Endothelial cell of umbilical vein (primary cell): Measurements from ENCODE around the gene C6orf89. TPM values are rescaled to one million over a fixed set of nuclear protein-coding genes. Genes with fewer than 3 reads are reported as not detected.

ENCODE experiments used
- BruUV-seq: library from RNA; stranded (reverse); fragments of 400-500 nt; replicated peaks from 2 replicates; lab custom pipeline; 2021; lab: Mats Ljungman, UMichigan
- CTCF ChIA-PET: fragments of 300-600, 350-600 bp; sonication (Branson Sonifier 250); formaldehyde crosslinking; loops from one replicate; lab custom pipeline; 2021; ENCODE audit warnings: antibody characterized with exemption, inconsistent platforms; lab: Charles Lee
- POLR2A ChIA-PET: fragments of 300-600, 350-600 bp; sonication (Branson Sonifier 250); formaldehyde crosslinking; loops from one replicate; lab custom pipeline; 2021; ENCODE audit warnings: antibody characterized with exemption, inconsistent platforms; lab: Charles Lee
- DNase-seq: peaks from one replicate; pipeline ENCODE4 v3.0.0-alpha.2; 2011; ENCODE audit warnings: low read depth, low spot score
- FAIRE-seq: peaks from 2 replicates; lab custom pipeline; 2011; peaks lifted over from hg19 to GRCh38; lab: Jason Lieb, UNC
- H2AFZ ChIP-seq: 2 replicates; pipeline ENCODE4 v1.6.0; 2012; ENCODE audit warnings: low read depth, low read length, control low read depth, inconsistent platforms
- H3K27ac ChIP-seq: 2 replicates; pipeline ENCODE4 v1.5.1; 2011; ENCODE audit warnings: low read depth, mild to moderate bottlenecking, control low read depth, low read length, moderate library complexity; ENCODE audit not compliant: insufficient read depth
- H3K27me3 ChIP-seq, 2 experiments: 2 replicates each; pipeline versions ENCODE4 v1.6.0 to v1.6.1; 2011; ENCODE audit warnings: low read length in 2 of 2, mixed read lengths in 1 of 2; ENCODE audit not compliant: control insufficient read depth in 2 of 2, insufficient read depth in 2 of 2
- H3K36me3 ChIP-seq, 2 experiments: 2 replicates in 1 of 2; 3 replicates in 1 of 2; pipeline ENCODE4 v1.5.1; 2011; ENCODE audit warnings: low read length in 2 of 2, mild to moderate bottlenecking in 1 of 2, moderate library complexity in 1 of 2; ENCODE audit not compliant: control insufficient read depth in 2 of 2, insufficient read depth in 2 of 2; ENCODE audit errors: extremely low read depth in 1 of 2
- H3K4me1 ChIP-seq: 3 replicates; pipeline ENCODE4 v1.5.1; 2011; ENCODE audit warnings: mild to moderate bottlenecking, low read length; ENCODE audit not compliant: control insufficient read depth, insufficient read depth; ENCODE audit errors: extremely low read depth
- H3K4me2 ChIP-seq: 2 replicates; pipeline ENCODE4 v1.6.1; 2011; ENCODE audit warnings: low read length, control low read depth, mixed read lengths; ENCODE audit not compliant: insufficient read depth
- H3K4me3 ChIP-seq, 3 experiments: fragments of 200-600 bp in 1 of 3; sonication (generic), shearing (Covaris generic) in 1 of 3; replicated peaks in 1 of 3; 2 replicates each; pipeline ENCODE4 v1.5.1; 2011 to 2016; ENCODE audit warnings: control low read depth in 3 of 3, low read length in 3 of 3, mild to moderate bottlenecking in 2 of 3, inconsistent platforms in 1 of 3, low read depth in 1 of 3, moderate library complexity in 1 of 3; ENCODE audit not compliant: insufficient read depth in 1 of 3
- H3K79me2 ChIP-seq: 2 replicates; pipeline ENCODE4 v1.6.0; 2012; ENCODE audit warnings: low read length, inconsistent platforms; ENCODE audit not compliant: control insufficient read depth, insufficient read depth
- H3K9ac ChIP-seq: replicated peaks from 2 replicates; pipeline ENCODE3; 2011; ENCODE audit warnings: low read length, control low read depth; ENCODE audit not compliant: insufficient read depth; ENCODE audit errors: extremely low read depth
- H3K9me1 ChIP-seq: replicated peaks from 3 replicates; pipeline ENCODE4 v1.6.0; 2011; ENCODE audit warnings: mild to moderate bottlenecking, low read length; ENCODE audit not compliant: control insufficient read depth, insufficient read depth; ENCODE audit errors: extremely low read depth
- H3K9me3 ChIP-seq: replicated peaks from 2 replicates; pipeline ENCODE4 v1.5.1; 2012; ENCODE audit warnings: low read length, inconsistent platforms; ENCODE audit not compliant: control insufficient read depth, insufficient read depth
- H4K20me1 ChIP-seq: replicated peaks from 2 replicates; pipeline ENCODE3; 2011; ENCODE audit warnings: mild to moderate bottlenecking, low read length; ENCODE audit not compliant: control insufficient read depth, insufficient read depth; ENCODE audit errors: extremely low read depth
- EZH2 ChIP-seq: IDR thresholded peaks from 2 replicates; pipeline ENCODE4 v1.6.1; 2012; ENCODE audit warnings: borderline replicate concordance, low read depth, mild to moderate bottlenecking, moderate library complexity, low read length, inconsistent platforms; ENCODE audit not compliant: severe bottlenecking
- FOS ChIP-seq: IDR thresholded peaks from 2 replicates; pipeline ENCODE4 v1.6.1; 2011; ENCODE audit warnings: mild to moderate bottlenecking, low read length, moderate library complexity, borderline replicate concordance; ENCODE audit not compliant: insufficient read depth
- GATA2 ChIP-seq: IDR thresholded peaks from 2 replicates; pipeline ENCODE4 v1.7.0; 2011; ENCODE audit warnings: low read depth, mild to moderate bottlenecking, moderate library complexity, mixed read lengths, low read length; ENCODE audit not compliant: insufficient read length, insufficient read depth
- JUN ChIP-seq: IDR thresholded peaks from 2 replicates; pipeline ENCODE4 v1.6.1; 2011; ENCODE audit warnings: borderline replicate concordance, low read depth; ENCODE audit not compliant: insufficient read length, insufficient read depth
- MYC ChIP-seq: IDR thresholded peaks from one replicate; pipeline ENCODE4 v1.6.1; 2011; ENCODE audit warnings: mild to moderate bottlenecking, low read depth, low read length
- POLR2AphosphoS5 ChIP-seq: IDR thresholded peaks from 2 replicates; pipeline ENCODE4 v1.6.1; 2012; ENCODE audit warnings: low read depth, mild to moderate bottlenecking, control low read depth, low read length, moderate library complexity; ENCODE audit not compliant: insufficient read depth
- dilution Hi-C: fragments of 300-500 bp; cut with MboI; formaldehyde crosslinking; loops from one replicate; pipeline ENCODE4 v1.15.0; 2019; ENCODE audit warnings: low sequenced_read_pairs; ENCODE audit not compliant: extremely low pct_ligation_motif_present
- intact Hi-C: fragments of 100-400 bp; cut with micrococcal nuclease; formaldehyde crosslinking; loops from one replicate; pipeline ENCODE4 v1.10.0; 2022
- polyA plus RNA-seq, 4 experiments: library from polyadenylated mRNA; depleted of rRNA in 3 of 4; stranded (reverse) in 3 of 4; unstranded in 1 of 4; fragments of >200 nt; gene quantifications; 2 replicates each; pipeline versions ENCODE4 v1.2.1 to v1.2.3, GENCODE V29; 2011 to 2012; ENCODE audit warnings: missing spikeins in 1 of 4
- total RNA-seq: library from RNA; stranded (reverse); gene quantifications from 2 replicates; pipeline ENCODE4 v1.2.3, GENCODE V29; 2021
- TF ChIP-seq, protein P1 (sequence below): IDR thresholded peaks from 2 replicates; pipeline ENCODE4 v1.6.1; 2011; ENCODE audit not compliant: insufficient read depth, insufficient read length
- TF ChIP-seq, protein P2 (sequence below), 2 donors: IDR thresholded peaks; 1 replicate in 1 of 2; 2 replicates in 1 of 2; pipeline ENCODE4 v1.5.1; 2011; ENCODE audit warnings: low read length in 2 of 2, mild to moderate bottlenecking in 2 of 2, moderate library complexity in 2 of 2, control low read depth in 1 of 2, inconsistent platforms in 1 of 2, low read depth in 1 of 2; ENCODE audit not compliant: insufficient read depth in 1 of 2; ENCODE audit errors: extremely low read depth in 1 of 2

C6orf89 gene
- total and polyA plus RNA-seq, 2 donors (not counting 3 experiments of a cell fraction or from before 2014, with no cell fraction given) = 18.2 to 34.0 TPM

DNA sequence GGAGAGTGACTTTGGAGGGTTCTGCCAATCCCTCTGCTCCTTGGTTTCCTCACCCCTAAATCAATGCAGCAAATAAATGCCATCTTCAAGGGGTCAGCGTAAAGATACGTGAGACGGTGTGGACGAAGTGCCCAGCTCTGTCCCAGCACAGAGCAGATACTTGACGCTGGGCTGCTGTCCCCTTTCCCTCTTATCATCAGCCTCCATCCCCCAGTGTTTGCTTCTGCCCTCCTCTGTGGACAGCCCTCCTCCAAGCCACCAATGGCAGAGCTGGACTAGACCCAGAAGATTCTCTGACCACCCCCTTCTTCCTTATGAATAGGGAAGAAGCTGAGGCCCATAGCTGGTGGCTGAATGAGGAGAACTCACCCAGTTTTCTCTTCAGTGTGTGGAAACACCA, 51.1 kb downstream of the C6orf89 start:
- TF ChIP-seq EZH2 = no peak
- TF ChIP-seq, protein P1, sequence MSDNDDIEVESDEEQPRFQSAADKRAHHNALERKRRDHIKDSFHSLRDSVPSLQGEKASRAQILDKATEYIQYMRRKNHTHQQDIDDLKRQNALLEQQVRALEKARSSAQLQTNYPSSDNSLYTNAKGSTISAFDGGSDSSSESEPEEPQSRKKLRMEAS = no peak
- no peak for TF ChIP-seq POLR2AphosphoS5
- TF ChIP-seq GATA2 = no peak
- no peak for TF ChIP-seq JUN
- no peak for TF ChIP-seq FOS
- TF ChIP-seq MYC = no peak
- TF ChIP-seq, protein P2, sequence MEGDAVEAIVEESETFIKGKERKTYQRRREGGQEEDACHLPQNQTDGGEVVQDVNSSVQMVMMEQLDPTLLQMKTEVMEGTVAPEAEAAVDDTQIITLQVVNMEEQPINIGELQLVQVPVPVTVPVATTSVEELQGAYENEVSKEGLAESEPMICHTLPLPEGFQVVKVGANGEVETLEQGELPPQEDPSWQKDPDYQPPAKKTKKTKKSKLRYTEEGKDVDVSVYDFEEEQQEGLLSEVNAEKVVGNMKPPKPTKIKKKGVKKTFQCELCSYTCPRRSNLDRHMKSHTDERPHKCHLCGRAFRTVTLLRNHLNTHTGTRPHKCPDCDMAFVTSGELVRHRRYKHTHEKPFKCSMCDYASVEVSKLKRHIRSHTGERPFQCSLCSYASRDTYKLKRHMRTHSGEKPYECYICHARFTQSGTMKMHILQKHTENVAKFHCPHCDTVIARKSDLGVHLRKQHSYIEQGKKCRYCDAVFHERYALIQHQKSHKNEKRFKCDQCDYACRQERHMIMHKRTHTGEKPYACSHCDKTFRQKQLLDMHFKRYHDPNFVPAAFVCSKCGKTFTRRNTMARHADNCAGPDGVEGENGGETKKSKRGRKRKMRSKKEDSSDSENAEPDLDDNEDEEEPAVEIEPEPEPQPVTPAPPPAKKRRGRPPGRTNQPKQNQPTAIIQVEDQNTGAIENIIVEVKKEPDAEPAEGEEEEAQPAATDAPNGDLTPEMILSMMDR (IDR thresholded peaks at IDR 0.05; ENCODE audit: extremely low read depth in 1 of 2, insufficient read depth in 1 of 2, low read depth in 1 of 2, low read length in 2 of 2) = no peak
- no peaks in the 10 kb centered on the region for H3K79me2 ChIP-seq
- FAIRE-seq = no peak
- dilution Hi-C loops (no loop called here), intact Hi-C loops (no loop called here)
- no peak overlapping the region for H3K9ac ChIP-seq
- H3K4me1 ChIP-seq = peaks cover 8% of the 10 kb centered on the region
- CTCF ChIA-PET = interaction anchor here (0.7 kb wide), 1 partner anchor 23 kb away, joined by 3 read pairs; no protein-coding TSS in a partner anchor
- no peaks in the 10 kb centered on the region for H3K9me3 ChIP-seq
- POLR2A ChIA-PET = no interaction called here
- DNase-seq = no peak
- H3K36me3 ChIP-seq = no peaks in the 10 kb centered on the region
- H3K4me3 ChIP-seq = no peak overlapping the region
- no peak overlapping the region for H3K4me2 ChIP-seq
- H3K9me1 ChIP-seq = no peaks in the 10 kb centered on the region
- no TSS peak for BruUV-seq
- no peaks in the 10 kb centered on the region for H4K20me1 ChIP-seq
- no peak overlapping the region for H2AFZ ChIP-seq
- H3K27ac ChIP-seq = no peak overlapping the region
- H3K27me3 ChIP-seq = peaks cover 0 to 3% of the 10 kb centered on the region in 2 experiments
